GM12878 (cell line): ENCODE measurements around the gene ARHGAP9. TPM values are rescaled to one million over a fixed set of nuclear protein-coding genes. Genes with fewer than 3 reads are reported as not detected.

Experiments used
- ATAC-seq: fragments of 200-7000 bp; cut with Tn5 transposase; 3 replicates; pipeline ENCODE4 v1.9.1; 2020; ENCODE audit warnings: mild to moderate bottlenecking, moderate library complexity
- BruUV-seq: library from RNA; stranded (reverse); fragments of 400-500 nt; replicated peaks from 2 replicates; lab custom pipeline; 2021; lab: Mats Ljungman, UMichigan
- CTCF ChIA-PET: fragments of 300-600 bp; sonication (Branson Sonifier 250); formaldehyde crosslinking; extraction: SDS; loops from one replicate; lab custom pipeline; 2021; ENCODE audit warnings: inconsistent platforms; lab: Yijun Ruan, JAX
- POLR2A ChIA-PET: fragments of 350-600 bp; formaldehyde crosslinking; extraction: SDS; loops from one replicate; lab custom pipeline; 2021; ENCODE audit warnings: inconsistent platforms; lab: Charles Lee
- RAD21 ChIA-PET: fragments of 300-600 bp; sonication (Branson Sonifier 250); formaldehyde crosslinking; loops from one replicate; lab custom pipeline; 2023; ENCODE audit warnings: antibody characterized with exemption; ENCODE audit not compliant: unreplicated experiment; lab: Charles Lee
- SMC1A ChIA-PET: fragments of 300-600 bp; sonication (Branson Sonifier 250); formaldehyde crosslinking; loops from one replicate; lab custom pipeline; 2023; ENCODE audit not compliant: unreplicated experiment, uncharacterized antibody; lab: Charles Lee
- DNase-seq: peaks from one replicate; pipeline ENCODE4 v3.0.0-alpha.2; 2011; ENCODE audit warnings: low read depth, low spot score
- FAIRE-seq: peaks from 3 replicates; lab custom pipeline; 2011; peaks lifted over from hg19 to GRCh38; lab: Jason Lieb, UNC
- H2AFZ ChIP-seq: 2 replicates; pipeline ENCODE4 v1.6.0; 2011; ENCODE audit warnings: low read depth, low read length, control low read depth; ENCODE audit not compliant: control insufficient read depth
- H3K27ac ChIP-seq: 2 replicates; pipeline ENCODE4 v1.5.1; 2011; ENCODE audit warnings: control low read depth; ENCODE audit not compliant: control insufficient read depth, insufficient read depth
- H3K27me3 ChIP-seq, 2 experiments: replicated peaks in 1 of 2; 2 replicates each; pipeline versions ENCODE4 v1.6.0 to v1.6.1; 2011; ENCODE audit warnings: low read length in 1 of 2; ENCODE audit not compliant: control insufficient read depth in 2 of 2, insufficient read depth in 2 of 2
- H3K36me3 ChIP-seq, 2 experiments: 2 replicates each; pipeline ENCODE4 v1.5.1; 2011; ENCODE audit warnings: low read length in 1 of 2; ENCODE audit not compliant: control insufficient read depth in 2 of 2, insufficient read depth in 2 of 2
- H3K4me1 ChIP-seq: 2 replicates; pipeline ENCODE4 v1.6.1; 2011; ENCODE audit warnings: mild to moderate bottlenecking, low read length, moderate library complexity, mixed read lengths; ENCODE audit not compliant: control insufficient read depth, insufficient read depth
- H3K4me2 ChIP-seq: 2 replicates; pipeline ENCODE4 v1.6.0; 2011; ENCODE audit warnings: control low read depth; ENCODE audit not compliant: control insufficient read depth, insufficient read depth
- H3K4me3 ChIP-seq: fragments of 200-600 bp; sonication (generic); 2 replicates; pipeline ENCODE4 v1.5.1; 2016
- H3K79me2 ChIP-seq: 2 replicates; pipeline ENCODE4 v1.6.0; 2011; ENCODE audit warnings: low read length; ENCODE audit not compliant: control insufficient read depth, insufficient read depth
- H3K9ac ChIP-seq: 2 replicates; pipeline ENCODE4 v1.8.0; 2011; ENCODE audit warnings: low read length, control low read depth, mixed read lengths; ENCODE audit not compliant: control insufficient read depth, insufficient read depth
- H3K9me3 ChIP-seq: replicated peaks from 3 replicates; pipeline ENCODE4 v1.5.1; 2011; ENCODE audit warnings: mild to moderate bottlenecking, low read length; ENCODE audit not compliant: control insufficient read depth, insufficient read depth
- H4K20me1 ChIP-seq: 2 replicates; pipeline ENCODE4 v1.6.0; 2011; ENCODE audit not compliant: control insufficient read depth, insufficient read depth
- ATF3 ChIP-seq: IDR thresholded peaks from 2 replicates; pipeline ENCODE4 v1.6.1; 2011; ENCODE audit warnings: low read depth, mild to moderate bottlenecking, low read length, moderate library complexity, borderline replicate concordance; ENCODE audit errors: extremely low read depth
- BACH1 ChIP-seq: fragments of 450-650 bp; IDR thresholded peaks from 2 replicates; pipeline ENCODE4 v1.6.1; 2017; ENCODE audit warnings: mild to moderate bottlenecking, borderline replicate concordance
- BHLHE40 ChIP-seq, 2 experiments: fragments of 450-650 bp in 1 of 2; IDR thresholded peaks; 2 replicates each; pipeline ENCODE4 v1.6.1; 2011 to 2017; ENCODE audit warnings: low read depth in 2 of 2, borderline replicate concordance in 1 of 2, improper control_type of control experiment in 1 of 2, low read length in 1 of 2, mild to moderate bottlenecking in 1 of 2
- CTCF ChIP-seq, 3 experiments: IDR thresholded peaks in 2 of 3; conservative IDR thresholded peaks in 1 of 3; 2 replicates each; pipeline ENCODE4 v1.5.1; 2011; ENCODE audit warnings: low read depth in 3 of 3, low read length in 3 of 3, mild to moderate bottlenecking in 3 of 3, control low read depth in 2 of 3, moderate library complexity in 2 of 3, inconsistent platforms in 1 of 3, mixed read lengths in 1 of 3; ENCODE audit not compliant: control insufficient read depth in 2 of 3, insufficient read depth in 1 of 3; ENCODE audit errors: extremely low read depth in 1 of 3
- ESRRA ChIP-seq: IDR thresholded peaks from 2 replicates; pipeline ENCODE4 v1.6.1; 2012; ENCODE audit warnings: mild to moderate bottlenecking, low read length, improper control_type of control experiment
- EZH2 ChIP-seq: IDR thresholded peaks from 2 replicates; pipeline ENCODE4 v1.6.1; 2012; ENCODE audit warnings: low read depth, mild to moderate bottlenecking, control low read depth, inconsistent platforms, low read length, borderline replicate concordance; ENCODE audit not compliant: control insufficient read depth
- FOS ChIP-seq: IDR thresholded peaks from 3 replicates; pipeline ENCODE4 v1.6.1; 2011; ENCODE audit warnings: borderline replicate concordance; ENCODE audit not compliant: insufficient read length; ENCODE audit errors: extremely low read depth
- GABPA ChIP-seq: IDR thresholded peaks from 2 replicates; pipeline ENCODE4 v1.6.1; 2014; ENCODE audit warnings: antibody characterized with exemption, low read depth, mild to moderate bottlenecking, inconsistent platforms
- IKZF1 ChIP-seq: fragments of 450-650 bp; conservative IDR thresholded peaks from 2 replicates; pipeline ENCODE4 v1.6.1; 2017; ENCODE audit warnings: antibody characterized with exemption, mild to moderate bottlenecking
- MEF2A ChIP-seq: IDR thresholded peaks from 2 replicates; pipeline ENCODE4 v1.6.1; 2011; ENCODE audit warnings: low read depth, mild to moderate bottlenecking, low read length, moderate library complexity; ENCODE audit not compliant: insufficient read depth
- MTA3 ChIP-seq: IDR thresholded peaks from 2 replicates; pipeline ENCODE4 v1.6.1; 2012; ENCODE audit warnings: low read length, inconsistent platforms, borderline replicate concordance
- POLR2A ChIP-seq: IDR thresholded peaks from 2 replicates; pipeline ENCODE4 v1.6.1; 2011; ENCODE audit warnings: low read depth, mild to moderate bottlenecking, low read length
- RB1 ChIP-seq: fragments of 450-650 bp; formaldehyde crosslinking; IDR thresholded peaks from 2 replicates; pipeline ENCODE4 v1.6.1; 2017; ENCODE audit warnings: mild to moderate bottlenecking, borderline replicate concordance
- SPI1 ChIP-seq: IDR thresholded peaks from 2 replicates; pipeline ENCODE4 v1.6.1; 2011; ENCODE audit warnings: low read depth, mild to moderate bottlenecking, low read length, moderate library complexity, borderline replicate concordance; ENCODE audit not compliant: insufficient read depth
- STAT1 ChIP-seq: fragments of 450-650 bp; conservative IDR thresholded peaks from 2 replicates; pipeline ENCODE4 v1.6.1; 2014; ENCODE audit warnings: antibody characterized with exemption, mild to moderate bottlenecking
- TCF12 ChIP-seq: IDR thresholded peaks from 2 replicates; pipeline ENCODE4 v1.6.1; 2011; ENCODE audit warnings: low read depth, mild to moderate bottlenecking, low read length
- WRNIP1 ChIP-seq: IDR thresholded peaks from 2 replicates; pipeline ENCODE4 v1.6.1; 2011; ENCODE audit warnings: low read depth, low read length, improper control_type of control experiment, borderline replicate concordance
- ZNF217 ChIP-seq: fragments of 450-650 bp; IDR thresholded peaks from 2 replicates; pipeline ENCODE4 v1.6.1; 2017; ENCODE audit warnings: antibody characterized with exemption, mild to moderate bottlenecking
- whole genome bisulfite sequencing: methylation state at CpG from one replicate; pipeline ENCODE4 v1.1.6; 2016; ENCODE audit warnings: low lambda C conversion rate; ENCODE audit not compliant: insufficient replicate concordance, insufficient coverage; ENCODE audit errors: missing lambda C conversion rate; 5-methylcytosine and 5-hydroxymethylcytosine counted together
- in situ Hi-C: fragments of 300-500 bp; cut with MboI; formaldehyde crosslinking; loops from 9 replicates; pipeline ENCODE4 v1.14.3; 2018; ENCODE audit warnings: mixed read lengths
- intact Hi-C: fragments of 100-400 bp; cut with micrococcal nuclease; formaldehyde crosslinking; loops from one replicate; pipeline ENCODE4 v1.14.2; 2022; ENCODE audit not compliant: unreplicated experiment
- polyA plus RNA-seq, 11 experiments: library from polyadenylated mRNA; depleted of rRNA in 4 of 11; unstranded in 6 of 11; stranded (reverse) in 5 of 11; fragments of >200 nt; fragmentation: Nextera tagmentation in 4 of 11; fragmentation: Illumina TruSeq in 1 of 11; extraction: Ambion mirVana in 4 of 11; extraction: Trizol in 1 of 11; gene quantifications; 1 replicate in 1 of 11; 2 replicates in 10 of 11; pipeline versions ENCODE4 v1.2.1 to v1.2.3, GENCODE V29; 2011 to 2016; ENCODE audit warnings: inconsistent platforms in 2 of 11, missing spikeins in 2 of 11, low read depth in 1 of 11
- total RNA-seq, 4 experiments: library from RNA; depleted of rRNA in 3 of 4; stranded (reverse); fragments of >200 nt in 3 of 4; fragmentation: Illumina TruSeq in 1 of 4; extraction: Trizol in 1 of 4; gene quantifications; 2 replicates each; pipeline versions ENCODE4 v1.2.1 to v1.2.3, GENCODE V29; 2013 to 2021
- TF ChIP-seq, protein P1 (sequence below): fragments of 450-650 bp; IDR thresholded peaks from 2 replicates; pipeline ENCODE4 v1.6.1; 2016; ENCODE audit warnings: mild to moderate bottlenecking

Gene ARHGAP9
- total and polyA plus RNA-seq, 10 of the 15 experiments (the other 5 are each of a cell fraction or from before 2014, with no cell fraction given) = 19.5 to 102 (median 76.8) TPM

DNA sequence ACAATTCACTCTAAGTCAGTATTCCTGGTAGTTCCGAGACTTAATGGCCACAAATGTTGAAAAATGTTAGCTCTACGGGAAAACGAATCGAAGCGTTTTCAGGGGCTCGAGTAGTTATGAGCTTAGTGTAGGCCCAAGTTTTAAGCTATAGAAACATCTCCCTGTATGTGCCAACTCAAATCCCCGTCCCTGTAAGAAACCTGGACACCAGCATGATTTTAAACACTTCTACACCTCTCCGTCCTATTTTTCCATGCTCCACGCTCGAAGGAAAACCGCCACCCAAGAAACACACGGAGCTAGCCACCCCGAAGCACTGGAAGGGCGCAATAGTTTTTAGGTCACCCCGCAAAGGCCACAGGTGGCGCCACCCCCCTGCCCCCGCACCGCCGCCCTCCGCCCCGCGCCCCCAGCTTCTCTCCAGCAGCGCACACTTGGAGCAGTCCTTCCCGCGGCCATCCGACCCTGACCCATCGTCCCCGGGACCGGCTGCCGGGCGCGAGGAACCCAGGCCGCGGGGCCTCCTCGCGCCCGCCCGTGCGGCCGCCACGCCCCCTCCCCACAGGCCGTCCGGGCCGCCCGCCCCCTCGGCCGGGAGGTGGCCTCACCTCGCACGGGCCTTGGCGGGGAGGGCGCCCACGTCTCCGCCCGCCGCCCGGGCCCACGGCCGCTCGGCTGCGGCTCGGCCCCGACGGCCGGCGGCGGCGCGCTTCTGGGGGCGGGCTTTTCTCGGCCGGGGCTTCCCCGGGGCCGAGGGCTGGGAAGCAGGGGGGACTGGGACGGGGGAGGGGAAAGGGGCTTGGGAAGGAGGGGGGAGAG lies 49.3 kb downstream of the ARHGAP9 start:
- Histone ChIP-seq H3K4me1 (peaks cover 5% of the 10 kb centered on the region; the same call in 1 of the 2 replicates), H3K79me2 (peaks cover 20% of the 10 kb centered on the region), H3K36me3 (no peaks in the 10 kb centered on the region; a peak in 1 of 4 replicates), H3K9me3 (no peaks in the 10 kb centered on the region), H4K20me1 (no peaks in the 10 kb centered on the region), H3K27ac (peak overlapping the region; percentile 90), H3K27me3 (no peaks in the 10 kb centered on the region), H3K4me2 (peak overlapping the region; percentile 81), H3K9ac (peak overlapping the region; percentile 90), H3K4me3 (peak overlapping the region; percentile 88), H2AFZ (peak overlapping the region; percentile 69)
- FAIRE-seq (peak; percentile 35), DNase-seq (no peak), ATAC-seq (peak; percentile 81)
- 1% methylated on average over 28 of the region's 74 CpGs for WGBS
- intact Hi-C loops = no loop called here
- POLR2A ChIA-PET = interaction anchor here (0.6 to 2.3 kb wide), 8 partner anchors 23 to 181 kb away, joined by 3 to 29 read pairs (median 4); partner anchors contain the start of genes GLI1 and INHBE
- CTCF ChIA-PET = interaction anchor here (0.6 to 5.7 kb wide), 9 partner anchors 12 to 123 kb away, joined by 3 to 82 read pairs (median 6); partner anchors contain the start of gene INHBE
- no TSS peak for BruUV-seq
- RAD21 ChIA-PET = interaction anchor here (0.6 to 2.2 kb wide), 10 partner anchors 9 to 184 kb away, joined by 3 to 55 read pairs (median 4); partner anchors contain the start of genes GLI1 and INHBE
- in situ Hi-C loops = no loop called here
- SMC1A ChIA-PET = interaction anchor here (0.7 to 2.1 kb wide), 8 partner anchors 11 to 169 kb away, joined by 3 to 30 read pairs (median 4); partner anchors contain the start of genes GLI1 and INHBE
- TF ChIP-seq TCF12 (no peak), EZH2 (no peak), ZNF217 (0 out of 2 replicates have a peak, but pooled peaks have one; percentile 21), MTA3 (no peak), MEF2A (0 out of 2 replicates have a peak, but pooled peaks have one; percentile 7), STAT1 (no peak), POLR2A (peak; percentile 73; the same call in 1 of the 2 replicates), WRNIP1 (no peak), CTCF (IDR thresholded peaks at IDR 0.05 in 2 of 3, conservative IDR thresholded peaks at IDR 0.05 in 1 of 3; ENCODE audit: control insufficient read depth in 2 of 3, extremely low read depth in 1 of 3, insufficient read depth in 1 of 3, low read depth in 3 of 3, low read length in 3 of 3) (peak in 1 of 3 experiments; percentile 18; a peak in 1 of 6 replicates), IKZF1 (peak; percentile 4), FOS (no peak), ESRRA (no peak), SPI1 (no peak), BHLHE40 (IDR thresholded peaks at IDR 0.05; ENCODE audit: borderline replicate concordance in 1 of 2, low read depth in 2 of 2, low read length in 1 of 2) (peak; percentile 35 to 94; a peak in 3 of 4 replicates), ATF3 (no peak), BACH1 (peak; percentile 40; the same call in 1 of the 2 replicates), RB1 (no peak), GABPA (no peak)
- TF ChIP-seq, protein P1, sequence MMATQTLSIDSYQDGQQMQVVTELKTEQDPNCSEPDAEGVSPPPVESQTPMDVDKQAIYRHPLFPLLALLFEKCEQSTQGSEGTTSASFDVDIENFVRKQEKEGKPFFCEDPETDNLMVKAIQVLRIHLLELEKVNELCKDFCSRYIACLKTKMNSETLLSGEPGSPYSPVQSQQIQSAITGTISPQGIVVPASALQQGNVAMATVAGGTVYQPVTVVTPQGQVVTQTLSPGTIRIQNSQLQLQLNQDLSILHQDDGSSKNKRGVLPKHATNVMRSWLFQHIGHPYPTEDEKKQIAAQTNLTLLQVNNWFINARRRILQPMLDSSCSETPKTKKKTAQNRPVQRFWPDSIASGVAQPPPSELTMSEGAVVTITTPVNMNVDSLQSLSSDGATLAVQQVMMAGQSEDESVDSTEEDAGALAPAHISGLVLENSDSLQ = no peak
